Tibial nerve (tissue), 4 donors: ENCODE data around the gene TMEM61. TPM values are rescaled to one million over a fixed set of nuclear protein-coding genes. Genes with fewer than 3 reads are reported as not detected.

Experiments used
- DNase-seq, 2 donors: peaks; one replicate each; pipeline ENCODE4 v3.0.0-alpha.2; 2019; ENCODE audit warnings: low spot score in 2 of 2
- H3K27ac ChIP-seq, 4 donors: fragments of 200-600 bp; sonication (generic) in 3 of 4; one replicate each; pipeline ENCODE4 v1.5.1; 2017 to 2019; ENCODE audit warnings: mild to moderate bottlenecking in 1 of 4
- H3K27me3 ChIP-seq, 2 donors: fragments of 200-600 bp; sonication (generic) in 1 of 2; one replicate each; pipeline versions ENCODE4 v1.5.1 to v1.6.0; 2017 to 2019
- H3K36me3 ChIP-seq, 3 donors: fragments of 200-600 bp; sonication (generic); one replicate each; pipeline ENCODE4 v1.5.1; 2018 to 2019
- H3K4me1 ChIP-seq, 4 donors: fragments of 200-600 bp; sonication (generic) in 3 of 4; one replicate each; pipeline ENCODE4 v1.5.1; 2017 to 2019
- H3K4me3 ChIP-seq, 4 donors: fragments of 200-600 bp; sonication (generic) in 3 of 4; one replicate each; pipeline ENCODE4 v1.5.1; 2017 to 2019; ENCODE audit warnings: mild to moderate bottlenecking in 1 of 4, moderate library complexity in 1 of 4
- H3K9me3 ChIP-seq, 4 donors: fragments of 200-600 bp; sonication (generic) in 3 of 4; one replicate each; pipeline ENCODE4 v1.5.1; 2017 to 2019
- EP300 ChIP-seq, 2 donors: sonication (generic); formaldehyde crosslinking; IDR thresholded peaks; one replicate each; pipeline ENCODE4 v1.6.1; 2017; ENCODE audit warnings: antibody characterized with exemption in 2 of 2, mild to moderate bottlenecking in 1 of 2
- POLR2A ChIP-seq, 2 donors: fragments of 450-650 bp; IDR thresholded peaks; one replicate each; pipeline ENCODE4 v1.6.1; 2017; ENCODE audit warnings: antibody characterized with exemption in 2 of 2, mild to moderate bottlenecking in 2 of 2, moderate library complexity in 2 of 2
- WGBS, 2 donors: methylation state at CpG; one replicate each; pipeline ENCODE4 v1.1.5; 2018; 5-methylcytosine and 5-hydroxymethylcytosine counted together
- total RNA-seq, 4 donors: library from RNA; depleted of rRNA; stranded (reverse); fragments of >200 nt; gene quantifications; one replicate each; pipeline ENCODE4 v1.1.0, GENCODE V29; 2016
- TF ChIP-seq, protein P1 (sequence below), 5 experiments: fragments of 200-600 bp in 3 of 5; fragments of 450-650 bp in 2 of 5; sonication (generic) in 3 of 5; IDR thresholded peaks; one replicate each; pipeline ENCODE4 v1.5.1; 2016 to 2019; ENCODE audit warnings: antibody characterized with exemption in 5 of 5, mild to moderate bottlenecking in 3 of 5, moderate library complexity in 2 of 5

The TMEM61 gene
- total RNA-seq, 4 donors from 2014 or later = 0.84 TPM; not detected in 3

DNA sequence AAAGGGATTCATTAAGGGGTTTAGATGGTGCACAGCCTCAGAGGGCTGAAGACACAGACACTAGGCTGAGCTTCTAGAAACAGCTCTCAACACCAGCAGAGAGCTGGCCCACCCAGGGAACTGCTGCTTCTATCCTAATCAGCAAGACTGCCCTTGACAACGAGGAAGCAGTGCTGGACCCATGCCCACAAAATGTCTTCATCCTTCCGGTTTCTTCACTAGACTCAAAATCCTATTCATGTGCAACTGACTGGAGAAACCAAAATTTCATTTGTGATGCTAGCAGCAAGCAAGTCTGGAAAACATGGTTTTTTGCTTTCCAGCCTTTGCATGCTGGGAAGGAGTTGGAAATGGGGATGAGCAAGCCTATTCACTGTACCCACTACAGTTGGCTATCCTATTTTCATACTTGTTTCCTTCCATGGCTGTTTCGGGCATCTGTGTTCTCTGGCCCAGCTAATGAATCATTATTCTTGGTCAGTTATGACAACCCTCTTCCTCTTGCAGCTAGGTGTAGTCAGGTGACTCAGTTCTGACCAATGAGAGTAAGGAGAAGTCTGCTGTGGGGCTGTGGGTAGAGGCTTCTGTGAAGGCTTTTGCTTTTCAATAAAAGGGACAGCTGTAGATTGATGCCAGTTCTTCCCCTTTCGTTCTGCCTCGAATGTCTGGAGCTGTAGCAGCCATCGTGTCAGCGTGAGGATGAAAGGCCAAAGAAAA, 14.6 kb upstream of the TMEM61 start:
- Histone ChIP-seq H3K27me3 (no peaks in the 10 kb centered on the region), H3K4me3 (no peak overlapping the region), H3K9me3 (no peaks in the 10 kb centered on the region), H3K36me3 (no peaks in the 10 kb centered on the region), H3K4me1 (no peaks in the 10 kb centered on the region), H3K27ac (no peak overlapping the region)
- DNase-seq = peak; percentile 38 to 74
- TF ChIP-seq POLR2A (IDR thresholded peaks at IDR 0.05) = no peak
- no peak for TF ChIP-seq EP300 (IDR thresholded peaks at IDR 0.05)
- TF ChIP-seq, protein P1, sequence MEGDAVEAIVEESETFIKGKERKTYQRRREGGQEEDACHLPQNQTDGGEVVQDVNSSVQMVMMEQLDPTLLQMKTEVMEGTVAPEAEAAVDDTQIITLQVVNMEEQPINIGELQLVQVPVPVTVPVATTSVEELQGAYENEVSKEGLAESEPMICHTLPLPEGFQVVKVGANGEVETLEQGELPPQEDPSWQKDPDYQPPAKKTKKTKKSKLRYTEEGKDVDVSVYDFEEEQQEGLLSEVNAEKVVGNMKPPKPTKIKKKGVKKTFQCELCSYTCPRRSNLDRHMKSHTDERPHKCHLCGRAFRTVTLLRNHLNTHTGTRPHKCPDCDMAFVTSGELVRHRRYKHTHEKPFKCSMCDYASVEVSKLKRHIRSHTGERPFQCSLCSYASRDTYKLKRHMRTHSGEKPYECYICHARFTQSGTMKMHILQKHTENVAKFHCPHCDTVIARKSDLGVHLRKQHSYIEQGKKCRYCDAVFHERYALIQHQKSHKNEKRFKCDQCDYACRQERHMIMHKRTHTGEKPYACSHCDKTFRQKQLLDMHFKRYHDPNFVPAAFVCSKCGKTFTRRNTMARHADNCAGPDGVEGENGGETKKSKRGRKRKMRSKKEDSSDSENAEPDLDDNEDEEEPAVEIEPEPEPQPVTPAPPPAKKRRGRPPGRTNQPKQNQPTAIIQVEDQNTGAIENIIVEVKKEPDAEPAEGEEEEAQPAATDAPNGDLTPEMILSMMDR (IDR thresholded peaks at IDR 0.05) = no peak
- 53 to 54% methylated on average over 7 of the region's 7 CpGs for WGBS, 2 donors

DNA sequence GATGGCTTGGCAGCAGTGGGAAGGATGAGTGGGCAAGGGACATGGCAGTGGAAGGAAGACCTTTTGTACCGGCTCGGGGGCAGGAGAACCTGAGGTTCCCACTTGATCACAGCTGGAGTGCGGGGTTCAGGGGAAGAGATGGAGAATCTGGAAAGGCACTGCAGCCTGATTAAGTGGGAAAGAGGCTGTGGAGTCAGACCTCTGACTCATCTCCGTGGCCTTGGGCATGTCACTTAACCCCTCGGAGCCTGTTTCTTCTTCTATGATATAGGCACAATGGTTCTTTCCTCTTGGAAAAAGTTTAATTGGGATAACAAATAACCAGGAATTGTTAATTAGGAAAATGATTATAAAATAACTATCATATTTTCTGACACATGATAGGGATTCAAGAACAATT, 13.1 kb upstream of the TMEM61 start:
- Histone ChIP-seq H3K4me3 (no peak overlapping the region), H3K9me3 (no peaks in the 10 kb centered on the region), H3K27ac (no peak overlapping the region), H3K27me3 (no peaks in the 10 kb centered on the region), H3K36me3 (no peaks in the 10 kb centered on the region), H3K4me1 (no peaks in the 10 kb centered on the region)
- WGBS, 2 donors = 72 to 78% methylated on average over 5 of the region's 5 CpGs
- TF ChIP-seq POLR2A (IDR thresholded peaks at IDR 0.05) (no peak), EP300 (IDR thresholded peaks at IDR 0.05) (no peak)
- TF ChIP-seq, protein P1 (IDR thresholded peaks at IDR 0.05) = no peak
- no peak for DNase-seq

GRCh38 chr1:54968551-54968950, 11.9 kb upstream of the TMEM61 start:
- Histone ChIP-seq H3K27ac (no peak overlapping the region), H3K4me3 (no peak overlapping the region), H3K4me1 (peaks cover 0 to 9% (median 0%) of the 10 kb centered on the region in 4 donors), H3K36me3 (no peaks in the 10 kb centered on the region), H3K27me3 (no peaks in the 10 kb centered on the region), H3K9me3 (no peaks in the 10 kb centered on the region)
- DNase-seq = no peak
- TF ChIP-seq EP300 (IDR thresholded peaks at IDR 0.05) = no peak
- TF ChIP-seq, protein P1 (IDR thresholded peaks at IDR 0.05) = no peak
- no peak for TF ChIP-seq POLR2A (IDR thresholded peaks at IDR 0.05)
- 59 to 63% methylated on average over 4 of the region's 4 CpGs for WGBS, 2 donors

DNA sequence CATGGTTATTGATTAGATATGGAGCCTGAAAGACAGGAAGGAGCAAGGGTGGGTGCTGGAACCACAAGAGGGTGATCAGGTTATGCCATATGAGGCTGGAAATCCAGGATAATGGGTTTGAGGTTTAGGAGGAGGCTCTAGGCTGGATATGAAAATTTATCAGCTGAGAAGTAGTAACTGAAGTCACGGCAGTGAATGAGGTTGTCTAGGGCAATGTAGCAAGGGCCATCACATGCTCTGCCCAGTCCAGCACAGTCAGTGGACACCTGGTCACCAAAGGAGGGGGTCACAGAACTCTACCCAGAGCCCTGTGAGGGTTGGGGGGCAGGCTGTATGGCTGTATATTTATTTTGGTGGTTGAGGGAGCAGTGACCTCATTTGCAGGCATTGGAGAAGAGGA, 10.5 kb upstream of the TMEM61 start:
- Histone ChIP-seq H3K4me3 (no peak overlapping the region), H3K4me1 (peaks cover 0 to 10% (median 0%) of the 10 kb centered on the region in 4 donors), H3K27me3 (no peaks in the 10 kb centered on the region), H3K36me3 (no peaks in the 10 kb centered on the region), H3K27ac (no peak overlapping the region), H3K9me3 (no peaks in the 10 kb centered on the region)
- DNase-seq = no peak
- no peak for TF ChIP-seq POLR2A (IDR thresholded peaks at IDR 0.05)
- no peak for TF ChIP-seq EP300 (IDR thresholded peaks at IDR 0.05)
- TF ChIP-seq, protein P1 (IDR thresholded peaks at IDR 0.05) = no peak
- WGBS, 2 donors = 71 to 89% methylated on average over 1 of the region's 1 CpG

- Histone ChIP-seq H3K4me1 (peaks cover 0 to 10% (median 0%) of the 10 kb centered on the region in 4 donors), H3K27me3 (no peaks in the 10 kb centered on the region), H3K9me3 (no peaks in the 10 kb centered on the region), H3K36me3 (no peaks in the 10 kb centered on the region), H3K27ac (no peak overlapping the region), H3K4me3 (no peak overlapping the region)
- no peak for DNase-seq
- TF ChIP-seq EP300 (IDR thresholded peaks at IDR 0.05) (no peak), POLR2A (IDR thresholded peaks at IDR 0.05) (no peak)
- TF ChIP-seq, protein P1 (IDR thresholded peaks at IDR 0.05) = no peak
- WGBS, 2 donors = 77 to 91% methylated on average over 5 of the region's 5 CpGs
Observed at GRCh38 chr1:54970901-54971300, 9.5 kb upstream of the TMEM61 start.
